Activated CD8-positive, alpha-beta T cell treated with anti-CD3 and anti-CD28 coated beads for 36 hours (primary cell): ENCODE measurements around the gene TNS3. TPM values are rescaled to one million over a fixed set of nuclear protein-coding genes. Genes with fewer than 3 reads are reported as not detected.

ENCODE experiments used
- ATAC-seq: fragments of 200-7000 bp; cut with Tn5 transposase; one replicate; pipeline ENCODE4 v1.10.0; 2021; ENCODE audit warnings: mild to moderate bottlenecking, moderate library complexity
- CTCF ChIA-PET: fragments of 350-600 bp; sonication (Branson Sonifier 250); formaldehyde crosslinking; loops from one replicate; lab custom pipeline; 2021; ENCODE audit warnings: antibody characterized with exemption; lab: Charles Lee
- POLR2A ChIA-PET: fragments of 350-600 bp; sonication (Branson Sonifier 250); formaldehyde crosslinking; loops from one replicate; lab custom pipeline; 2021; ENCODE audit warnings: antibody characterized with exemption; lab: Charles Lee
- DNase-seq: peaks from one replicate; pipeline ENCODE4 v3.0.0-alpha.2; 2020
- H3K27ac Mint-ChIP-seq: one replicate; pipeline ENCODE4 v1.8.0; 2021; ENCODE audit warnings: mild to moderate bottlenecking, mixed read lengths
- H3K27me3 Mint-ChIP-seq: one replicate; pipeline ENCODE4 v1.8.0; 2021; ENCODE audit warnings: mixed read lengths
- H3K36me3 Mint-ChIP-seq: one replicate; pipeline ENCODE4 v1.8.0; 2021; ENCODE audit warnings: low read depth, mixed read lengths
- H3K4me1 Mint-ChIP-seq: one replicate; pipeline ENCODE4 v1.8.0; 2021; ENCODE audit warnings: low read depth, mixed read lengths
- H3K4me3 Mint-ChIP-seq: one replicate; pipeline ENCODE4 v1.8.0; 2021; ENCODE audit warnings: mild to moderate bottlenecking, moderate library complexity, mixed read lengths
- H3K9me3 Mint-ChIP-seq: one replicate; pipeline ENCODE4 v1.8.0; 2021; ENCODE audit warnings: mixed read lengths
- intact Hi-C: fragments of 100-400 bp; cut with micrococcal nuclease; formaldehyde crosslinking; loops from one replicate; pipeline ENCODE4 v1.10.0; 2022
- total RNA-seq, 2 experiments: library from RNA; stranded (reverse); gene quantifications; one replicate each; pipeline ENCODE4 v1.2.3, GENCODE V29; 2021
- TF ChIP-seq, protein P1 (sequence below): fragments of 200-600 bp; IDR thresholded peaks from one replicate; pipeline ENCODE4 v1.8.0; 2022; ENCODE audit warnings: antibody characterized with exemption, mild to moderate bottlenecking

The TNS3 gene
- total RNA-seq, 2 experiments from 2014 or later, result 0.04 to 0.16 TPM

GRCh38 chr7:47380325-47381133, 201.4 kb downstream of the TNS3 start:
- POLR2A ChIA-PET, result no interaction called here
- intact Hi-C loops, result no loop called here
- peaks cover 9% of the 10 kb centered on the region for H3K27me3 Mint-ChIP-seq

GRCh38 chr7:47379629-47380324, 202.1 kb downstream of the TNS3 start:
- Mint-ChIP-seq H3K4me1 (peaks cover 4% of the 10 kb centered on the region), H3K27me3 (peaks cover 9% of the 10 kb centered on the region), H3K27ac (no peak overlapping the region), H3K36me3 (no peaks in the 10 kb centered on the region), H3K4me3 (no peak overlapping the region), H3K9me3 (no peaks in the 10 kb centered on the region)
- TF ChIP-seq, protein P1, sequence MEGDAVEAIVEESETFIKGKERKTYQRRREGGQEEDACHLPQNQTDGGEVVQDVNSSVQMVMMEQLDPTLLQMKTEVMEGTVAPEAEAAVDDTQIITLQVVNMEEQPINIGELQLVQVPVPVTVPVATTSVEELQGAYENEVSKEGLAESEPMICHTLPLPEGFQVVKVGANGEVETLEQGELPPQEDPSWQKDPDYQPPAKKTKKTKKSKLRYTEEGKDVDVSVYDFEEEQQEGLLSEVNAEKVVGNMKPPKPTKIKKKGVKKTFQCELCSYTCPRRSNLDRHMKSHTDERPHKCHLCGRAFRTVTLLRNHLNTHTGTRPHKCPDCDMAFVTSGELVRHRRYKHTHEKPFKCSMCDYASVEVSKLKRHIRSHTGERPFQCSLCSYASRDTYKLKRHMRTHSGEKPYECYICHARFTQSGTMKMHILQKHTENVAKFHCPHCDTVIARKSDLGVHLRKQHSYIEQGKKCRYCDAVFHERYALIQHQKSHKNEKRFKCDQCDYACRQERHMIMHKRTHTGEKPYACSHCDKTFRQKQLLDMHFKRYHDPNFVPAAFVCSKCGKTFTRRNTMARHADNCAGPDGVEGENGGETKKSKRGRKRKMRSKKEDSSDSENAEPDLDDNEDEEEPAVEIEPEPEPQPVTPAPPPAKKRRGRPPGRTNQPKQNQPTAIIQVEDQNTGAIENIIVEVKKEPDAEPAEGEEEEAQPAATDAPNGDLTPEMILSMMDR, result no peak
- intact Hi-C loops, result no loop called here
- CTCF ChIA-PET, result no interaction called here
- POLR2A ChIA-PET, result no interaction called here
- ATAC-seq, result no peak
- no peak for DNase-seq

More at GRCh38 chr7:47380325-47381133, 201.4 kb downstream of the TNS3 start:
- no peak overlapping the region for H3K4me3 Mint-ChIP-seq
- no peaks in the 10 kb centered on the region for H3K9me3 Mint-ChIP-seq
- DNase-seq (no peak), ATAC-seq (no peak)
- H3K4me1 Mint-ChIP-seq, result peaks cover 4% of the 10 kb centered on the region
- H3K27ac Mint-ChIP-seq, result no peak overlapping the region
- no peaks in the 10 kb centered on the region for H3K36me3 Mint-ChIP-seq
- CTCF ChIA-PET, result no interaction called here
- TF ChIP-seq, protein P1, result no peak

DNA sequence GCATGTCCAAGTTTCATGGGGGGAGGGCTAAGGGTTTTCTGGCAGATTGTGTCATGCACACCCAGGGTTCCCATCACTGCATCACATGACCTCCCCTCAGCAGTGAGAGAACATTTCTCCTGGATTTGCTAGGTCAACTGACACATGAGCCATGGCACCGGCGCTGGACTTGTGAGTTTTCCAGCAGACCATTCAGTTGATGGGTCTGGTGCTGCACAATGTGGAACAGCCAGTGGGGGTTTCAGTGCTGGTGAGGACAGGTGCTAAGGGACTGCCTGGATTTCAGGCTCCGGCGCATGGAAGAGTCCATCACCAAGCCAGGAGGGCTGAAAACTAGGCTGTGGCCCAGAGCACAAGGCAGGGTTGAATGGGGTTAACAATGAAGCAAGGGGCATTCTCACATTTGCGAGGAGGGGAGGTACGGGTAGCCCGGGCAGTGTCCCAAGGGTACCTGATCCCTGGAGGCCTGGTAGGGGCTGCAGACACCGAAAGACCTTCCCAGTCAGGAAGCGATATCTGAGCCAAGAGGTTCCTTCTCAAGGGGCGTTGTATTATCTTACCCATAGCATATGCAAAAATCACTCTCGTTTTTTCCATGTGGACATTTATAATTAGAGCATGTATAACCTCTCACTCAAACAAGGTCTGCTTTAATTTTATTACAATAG, 203.0 kb downstream of the TNS3 start:
- ChIA-PET POLR2A (no interaction called here), CTCF (no interaction called here)
- intact Hi-C loops, result no loop called here
- Mint-ChIP-seq H3K9me3 (no peaks in the 10 kb centered on the region), H3K27me3 (peaks cover 11% of the 10 kb centered on the region), H3K27ac (no peak overlapping the region), H3K4me3 (no peak overlapping the region), H3K36me3 (no peaks in the 10 kb centered on the region), H3K4me1 (peaks cover 4% of the 10 kb centered on the region)
- TF ChIP-seq, protein P1, result no peak
- DNase-seq (no peak), ATAC-seq (no peak)

- TF ChIP-seq, protein P1, result no peak
- no peak for DNase-seq
- no peaks in the 10 kb centered on the region for H3K9me3 Mint-ChIP-seq
- no peak for ATAC-seq
- H3K4me1 Mint-ChIP-seq, result peaks cover 4% of the 10 kb centered on the region
- CTCF ChIA-PET, result no interaction called here
- POLR2A ChIA-PET, result no interaction called here
- no peaks in the 10 kb centered on the region for H3K36me3 Mint-ChIP-seq
- H3K27me3 Mint-ChIP-seq, result peaks cover 8% of the 10 kb centered on the region
- H3K27ac Mint-ChIP-seq, result no peak overlapping the region
- intact Hi-C loops, result no loop called here
- no peak overlapping the region for H3K4me3 Mint-ChIP-seq
Measured at GRCh38 chr7:47377741-47378140, 204.2 kb downstream of the TNS3 start.
